HG03469 (cell line): ENCODE measurements around the gene TRAF3IP1.
"Not testable (repeated sequence)": the region's sequence is repeated elsewhere in the genome, so short reads cannot be mapped to it uniquely, and the experiment has no call there.

ENCODE experiments used
- ATAC-seq: cut with Tn5 transposase; IDR thresholded peaks from one replicate; pipeline ENCODE4 v1.9.1; 2021; ENCODE audit warnings: mild to moderate bottlenecking, moderate library complexity, moderate number of reproducible peaks; ENCODE audit not compliant: unreplicated experiment

TRAF3IP1 gene

GRCh38 chr2:238441262-238442114 lies 121.2 kb downstream of the TRAF3IP1 start:
- no peak for ATAC-seq

- not testable (repeated sequence) for ATAC-seq
These were observed 121.9 kb downstream of the TRAF3IP1 start for GRCh38 chr2:238442257-238442656.

DNA sequence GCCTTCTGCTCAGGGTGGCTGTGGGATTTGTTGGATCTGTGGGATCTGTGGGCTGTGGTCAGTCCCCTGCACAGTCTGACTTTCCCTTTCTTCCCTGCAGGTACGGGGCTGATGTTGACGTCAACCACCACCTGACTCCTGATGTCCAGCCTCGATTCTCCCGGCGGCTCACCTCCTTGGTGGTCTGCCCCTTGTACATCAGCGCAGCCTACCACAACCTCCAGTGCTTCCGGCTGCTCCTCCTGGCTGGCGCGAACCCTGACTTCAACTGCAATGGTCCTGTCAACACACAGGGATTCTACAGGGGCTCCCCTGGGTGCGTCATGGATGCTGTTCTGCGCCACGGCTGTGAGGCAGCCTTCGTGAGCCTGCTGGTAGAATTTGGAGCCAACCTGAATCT lies 123.9 kb downstream of the TRAF3IP1 start:
- ATAC-seq, result no peak

GRCh38 chr2:238445409-238446190 lies 125.3 kb downstream of the TRAF3IP1 start:
- no peak for ATAC-seq

DNA sequence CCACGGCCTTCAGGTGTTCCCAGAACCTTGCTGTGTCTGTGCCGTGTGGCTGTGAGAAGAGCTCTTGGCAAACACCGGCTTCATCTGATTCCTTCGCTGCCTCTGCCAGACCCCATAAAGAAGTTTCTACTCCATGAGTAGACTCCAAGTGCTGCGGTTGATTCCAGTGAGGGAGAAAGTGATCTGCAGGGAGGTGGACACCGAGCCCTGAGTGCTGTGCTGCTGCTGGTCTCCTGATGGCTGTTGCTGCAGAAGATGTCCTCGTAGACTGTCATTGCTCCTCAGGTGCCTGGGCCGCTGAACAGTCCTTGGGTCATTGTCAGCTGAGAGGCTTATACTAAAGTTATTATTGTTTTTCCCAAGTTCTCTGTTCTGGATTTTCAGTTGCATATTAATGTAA lies 126.1 kb downstream of the TRAF3IP1 start:
- no peak for ATAC-seq

DNA sequence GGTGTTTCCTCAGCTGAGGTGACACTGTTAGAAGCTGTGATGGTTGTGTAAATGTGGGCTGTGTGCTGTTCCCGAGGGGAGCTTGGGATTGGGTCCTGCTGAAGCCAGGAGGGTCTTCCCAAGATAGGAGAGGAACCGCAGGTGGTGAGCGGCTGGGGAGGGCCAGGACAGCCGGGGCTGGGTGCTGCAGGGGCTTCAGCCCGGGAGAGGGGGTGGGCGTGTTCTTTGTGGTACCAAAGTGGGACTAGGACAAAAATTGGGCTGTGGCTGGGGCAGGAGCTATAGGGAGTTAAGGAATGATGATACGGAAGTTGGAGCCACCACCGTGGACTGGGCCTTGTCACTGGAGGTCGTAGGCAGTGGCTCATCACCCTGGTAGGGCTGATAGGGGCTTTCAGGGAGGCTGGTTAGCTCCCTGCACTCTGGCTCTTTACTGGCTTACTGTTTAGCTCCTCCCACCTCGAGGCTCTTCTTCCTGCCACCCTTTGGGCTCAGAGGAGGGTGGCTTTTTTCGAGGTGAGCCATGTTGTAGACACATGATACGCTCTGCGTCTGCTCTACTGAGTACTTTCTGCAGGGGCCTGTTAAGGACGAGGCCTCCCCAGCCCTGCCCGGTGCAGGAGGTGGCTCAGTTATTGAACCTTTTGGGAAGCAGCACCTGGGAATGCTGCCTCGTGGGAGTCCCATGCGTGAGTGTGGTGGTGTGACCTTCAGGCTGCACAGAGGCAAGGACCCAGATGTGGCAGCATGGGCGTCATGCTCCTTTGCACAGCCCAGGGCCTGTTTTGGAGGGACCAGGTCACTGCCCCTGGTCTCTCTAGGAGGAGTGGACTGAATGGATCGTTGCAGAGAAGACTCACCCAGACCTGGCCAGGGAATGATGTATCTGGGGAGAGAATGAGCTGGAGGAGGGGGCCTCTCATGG lies 128.0 kb downstream of the TRAF3IP1 start:
- ATAC-seq, result no peak

- ATAC-seq, result no peak
These were observed 128.9 kb downstream of the TRAF3IP1 start for GRCh38 chr2:238449241-238449640.

DNA sequence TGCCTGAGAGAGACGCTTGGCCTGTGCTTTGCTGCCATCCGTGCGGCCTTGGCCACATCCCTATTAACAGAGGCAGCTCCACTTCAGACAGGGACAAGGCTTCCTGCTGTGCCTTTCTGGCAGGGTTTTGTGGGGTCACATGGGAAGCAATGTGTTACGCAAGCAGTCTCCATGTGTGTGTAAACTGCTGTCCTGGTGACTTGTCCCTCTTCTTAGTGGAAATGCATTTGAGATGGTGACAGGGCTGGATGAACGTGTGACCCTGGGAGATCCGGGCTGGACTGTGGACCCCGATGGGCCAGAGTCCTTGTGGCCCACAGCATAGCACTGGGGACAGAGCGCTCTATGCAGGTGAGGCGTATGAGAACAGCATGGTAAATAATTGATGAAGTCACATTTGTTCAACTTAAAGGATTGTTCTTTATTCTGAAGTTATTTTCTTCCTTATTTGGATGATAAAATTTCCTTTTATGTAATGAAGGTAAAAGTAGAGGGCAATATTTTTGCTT lies 129.6 kb downstream of the TRAF3IP1 start:
- ATAC-seq, result no peak

GRCh38 chr2:238450440-238450861 lies 130.1 kb downstream of the TRAF3IP1 start:
- no peak for ATAC-seq
